ENCODE measurements around the gene GLRX5. TPM values are rescaled to one million over a fixed set of nuclear protein-coding genes. Genes with fewer than 3 reads are reported as not detected.

GLRX5 gene
- total RNA-seq, 1 experiment from 2014 or later: 60.1 TPM

DNA sequence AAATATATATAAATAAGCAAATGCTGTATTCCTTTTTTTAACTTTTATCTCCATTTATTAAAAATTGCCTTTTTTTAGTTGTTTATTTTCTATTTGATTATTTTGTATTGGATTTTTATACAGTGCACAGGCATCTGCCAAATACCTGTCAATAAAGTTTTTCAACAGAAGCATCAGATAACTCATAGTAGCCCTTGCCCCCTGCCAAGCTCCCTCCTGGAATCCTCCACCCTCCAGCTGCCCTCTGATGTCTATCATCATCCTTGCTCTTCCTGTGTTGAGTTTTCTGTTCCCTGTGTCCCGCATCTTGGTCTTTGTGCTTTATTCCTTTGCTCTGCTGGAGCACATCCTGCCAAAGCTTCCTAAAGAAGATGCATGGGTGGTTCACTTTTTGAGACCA, 16.6 kb downstream of the GLRX5 start:
- Histone ChIP-seq H3K27me3 (ENCODE audit: insufficient read depth, low read length) (no peaks in the 10 kb centered on the region; the same call in 1 of the 2 replicates), H3K4me3 (replicated peaks in 1 of 2; ENCODE audit: low read depth in 1 of 2, low read length in 2 of 2) (no peak overlapping the region), H3K4me2 (ENCODE audit: low read length) (no peak overlapping the region), H2AFZ (ENCODE audit: low read depth, low read length, poor library complexity, severe bottlenecking) (no peak overlapping the region), H3K9me2 (ENCODE audit: insufficient read depth) (no peaks in the 10 kb centered on the region), H3K4me1 (ENCODE audit: control insufficient read depth in 1 of 2, insufficient read depth in 2 of 2, low read length in 2 of 2) (peaks cover 7 to 18% of the 10 kb centered on the region in 2 experiments), H3K27ac (ENCODE audit: low read depth, low read length) (no peak overlapping the region), H3K79me2 (ENCODE audit: insufficient read depth, low read length) (no peaks in the 10 kb centered on the region), H3K36me3 (ENCODE audit: control insufficient read depth in 1 of 2, insufficient read depth in 2 of 2, low read length in 2 of 2) (no peaks in the 10 kb centered on the region), H3K9me3 (ENCODE audit: control insufficient read depth in 1 of 2, insufficient read depth in 1 of 2, low read depth in 1 of 2, low read length in 2 of 2) (no peaks in the 10 kb centered on the region), H3K9ac (ENCODE audit: low read length) (no peak overlapping the region), H4K20me1 (ENCODE audit: insufficient read depth) (no peaks in the 10 kb centered on the region)
- ChIA-PET POLR2A (no interaction called here), CTCF (no interaction called here), RAD21 (ENCODE audit: low non-redundant PET in 1 of 2, low total read pairs in 2 of 2, uncharacterized antibody in 2 of 2, unreplicated experiment in 2 of 2) (no interaction called here)
- TF ChIP-seq, protein P1, sequence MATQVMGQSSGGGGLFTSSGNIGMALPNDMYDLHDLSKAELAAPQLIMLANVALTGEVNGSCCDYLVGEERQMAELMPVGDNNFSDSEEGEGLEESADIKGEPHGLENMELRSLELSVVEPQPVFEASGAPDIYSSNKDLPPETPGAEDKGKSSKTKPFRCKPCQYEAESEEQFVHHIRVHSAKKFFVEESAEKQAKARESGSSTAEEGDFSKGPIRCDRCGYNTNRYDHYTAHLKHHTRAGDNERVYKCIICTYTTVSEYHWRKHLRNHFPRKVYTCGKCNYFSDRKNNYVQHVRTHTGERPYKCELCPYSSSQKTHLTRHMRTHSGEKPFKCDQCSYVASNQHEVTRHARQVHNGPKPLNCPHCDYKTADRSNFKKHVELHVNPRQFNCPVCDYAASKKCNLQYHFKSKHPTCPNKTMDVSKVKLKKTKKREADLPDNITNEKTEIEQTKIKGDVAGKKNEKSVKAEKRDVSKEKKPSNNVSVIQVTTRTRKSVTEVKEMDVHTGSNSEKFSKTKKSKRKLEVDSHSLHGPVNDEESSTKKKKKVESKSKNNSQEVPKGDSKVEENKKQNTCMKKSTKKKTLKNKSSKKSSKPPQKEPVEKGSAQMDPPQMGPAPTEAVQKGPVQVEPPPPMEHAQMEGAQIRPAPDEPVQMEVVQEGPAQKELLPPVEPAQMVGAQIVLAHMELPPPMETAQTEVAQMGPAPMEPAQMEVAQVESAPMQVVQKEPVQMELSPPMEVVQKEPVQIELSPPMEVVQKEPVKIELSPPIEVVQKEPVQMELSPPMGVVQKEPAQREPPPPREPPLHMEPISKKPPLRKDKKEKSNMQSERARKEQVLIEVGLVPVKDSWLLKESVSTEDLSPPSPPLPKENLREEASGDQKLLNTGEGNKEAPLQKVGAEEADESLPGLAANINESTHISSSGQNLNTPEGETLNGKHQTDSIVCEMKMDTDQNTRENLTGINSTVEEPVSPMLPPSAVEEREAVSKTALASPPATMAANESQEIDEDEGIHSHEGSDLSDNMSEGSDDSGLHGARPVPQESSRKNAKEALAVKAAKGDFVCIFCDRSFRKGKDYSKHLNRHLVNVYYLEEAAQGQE (IDR thresholded peaks at IDR 0.05; ENCODE audit: low read depth): no peak
- TF ChIP-seq EZH2 (IDR thresholded peaks at IDR 0.05) (no peak), FOSL1 (IDR thresholded peaks at IDR 0.05; ENCODE audit: low read depth) (no peak), SIN3A (IDR thresholded peaks at IDR 0.05; ENCODE audit: low read depth) (no peak), EGR1 (IDR thresholded peaks at IDR 0.05; ENCODE audit: low read depth) (no peak), ZNF274 (IDR thresholded peaks at IDR 0.05; ENCODE audit: low read depth, low read length) (no peak), JUND (IDR thresholded peaks at IDR 0.05) (no peak)
- TF ChIP-seq, protein P2, sequence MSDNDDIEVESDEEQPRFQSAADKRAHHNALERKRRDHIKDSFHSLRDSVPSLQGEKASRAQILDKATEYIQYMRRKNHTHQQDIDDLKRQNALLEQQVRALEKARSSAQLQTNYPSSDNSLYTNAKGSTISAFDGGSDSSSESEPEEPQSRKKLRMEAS (IDR thresholded peaks at IDR 0.05): no peak
- DNase-seq (ENCODE audit: low read depth, low spot score): no peak
- BruUV-seq (replicated peaks): no TSS peak
- no peak for ATAC-seq
- intact Hi-C loops (cut with micrococcal nuclease): no loop called here
